ENCODE data around the gene HCFC1R1.

HCFC1R1 gene

DNA sequence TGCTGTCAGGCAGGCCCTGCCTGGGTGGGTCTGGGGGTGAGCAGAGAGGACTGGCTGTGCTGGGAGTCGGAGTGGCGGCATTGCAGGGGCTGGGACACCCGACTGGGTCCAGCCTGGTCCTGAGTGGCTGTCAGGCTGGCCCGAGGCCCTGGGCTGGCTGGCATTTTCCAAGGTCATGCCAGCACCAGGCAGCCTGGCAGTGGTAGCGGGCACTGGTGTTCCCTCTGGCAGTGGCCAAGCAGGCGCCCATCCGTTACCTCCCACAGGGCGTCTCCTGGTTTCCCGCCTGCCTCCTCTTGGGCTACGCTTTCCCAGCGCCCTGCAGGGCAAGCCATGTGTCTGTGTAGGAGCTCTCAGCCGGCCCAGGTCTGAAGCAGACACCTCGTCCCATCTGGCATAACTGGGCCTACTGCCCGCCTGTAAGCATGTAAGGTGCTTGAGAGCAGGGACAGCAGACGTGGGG is 37.8 kb downstream of the HCFC1R1 start:
- TF ChIP-seq SIN3A (IDR thresholded peaks at IDR 0.05; ENCODE audit: borderline replicate concordance, insufficient read depth, low read length) (no peak), POLR2AphosphoS5 (IDR thresholded peaks at IDR 0.05; ENCODE audit: low read depth, low read length) (no peak), FOXP2 (optimal IDR thresholded peaks at IDR 0.05; ENCODE audit: borderline replicate concordance, extremely low read depth, extremely low read length, insufficient read depth) (no peak), TAF1 (IDR thresholded peaks at IDR 0.05; ENCODE audit: borderline replicate concordance, insufficient read depth, low read length) (no peak)
- TF ChIP-seq, protein P1, sequence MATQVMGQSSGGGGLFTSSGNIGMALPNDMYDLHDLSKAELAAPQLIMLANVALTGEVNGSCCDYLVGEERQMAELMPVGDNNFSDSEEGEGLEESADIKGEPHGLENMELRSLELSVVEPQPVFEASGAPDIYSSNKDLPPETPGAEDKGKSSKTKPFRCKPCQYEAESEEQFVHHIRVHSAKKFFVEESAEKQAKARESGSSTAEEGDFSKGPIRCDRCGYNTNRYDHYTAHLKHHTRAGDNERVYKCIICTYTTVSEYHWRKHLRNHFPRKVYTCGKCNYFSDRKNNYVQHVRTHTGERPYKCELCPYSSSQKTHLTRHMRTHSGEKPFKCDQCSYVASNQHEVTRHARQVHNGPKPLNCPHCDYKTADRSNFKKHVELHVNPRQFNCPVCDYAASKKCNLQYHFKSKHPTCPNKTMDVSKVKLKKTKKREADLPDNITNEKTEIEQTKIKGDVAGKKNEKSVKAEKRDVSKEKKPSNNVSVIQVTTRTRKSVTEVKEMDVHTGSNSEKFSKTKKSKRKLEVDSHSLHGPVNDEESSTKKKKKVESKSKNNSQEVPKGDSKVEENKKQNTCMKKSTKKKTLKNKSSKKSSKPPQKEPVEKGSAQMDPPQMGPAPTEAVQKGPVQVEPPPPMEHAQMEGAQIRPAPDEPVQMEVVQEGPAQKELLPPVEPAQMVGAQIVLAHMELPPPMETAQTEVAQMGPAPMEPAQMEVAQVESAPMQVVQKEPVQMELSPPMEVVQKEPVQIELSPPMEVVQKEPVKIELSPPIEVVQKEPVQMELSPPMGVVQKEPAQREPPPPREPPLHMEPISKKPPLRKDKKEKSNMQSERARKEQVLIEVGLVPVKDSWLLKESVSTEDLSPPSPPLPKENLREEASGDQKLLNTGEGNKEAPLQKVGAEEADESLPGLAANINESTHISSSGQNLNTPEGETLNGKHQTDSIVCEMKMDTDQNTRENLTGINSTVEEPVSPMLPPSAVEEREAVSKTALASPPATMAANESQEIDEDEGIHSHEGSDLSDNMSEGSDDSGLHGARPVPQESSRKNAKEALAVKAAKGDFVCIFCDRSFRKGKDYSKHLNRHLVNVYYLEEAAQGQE (IDR thresholded peaks at IDR 0.05; ENCODE audit: insufficient read depth in 1 of 2, low read depth in 2 of 2, low read length in 2 of 2) = no peak

DNA sequence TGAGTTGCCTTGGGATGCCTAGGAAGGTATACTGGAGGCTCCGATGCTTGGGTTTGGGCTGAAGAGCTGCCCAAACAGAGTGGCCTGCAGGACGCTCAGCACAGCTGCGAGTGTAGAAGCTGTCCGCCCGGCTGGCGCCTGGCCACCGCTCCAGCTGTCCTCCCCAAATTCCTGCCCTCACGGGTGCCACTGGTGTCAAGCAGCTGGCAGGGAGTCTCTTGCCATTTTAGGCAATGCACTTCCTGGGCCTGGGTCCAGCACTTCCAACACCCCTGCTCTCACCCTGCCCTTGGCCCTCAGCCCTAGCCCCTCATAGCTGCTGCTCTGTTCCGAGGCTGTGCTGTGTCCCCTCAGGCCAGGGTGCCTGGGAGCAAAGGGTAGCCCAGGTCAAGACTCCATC is 38.3 kb downstream of the HCFC1R1 start:
- TF ChIP-seq SIN3A (IDR thresholded peaks at IDR 0.05; ENCODE audit: borderline replicate concordance, insufficient read depth, low read length) (no peak), POLR2AphosphoS5 (IDR thresholded peaks at IDR 0.05; ENCODE audit: low read depth, low read length) (no peak), TAF1 (IDR thresholded peaks at IDR 0.05; ENCODE audit: borderline replicate concordance, insufficient read depth, low read length) (no peak), FOXP2 (optimal IDR thresholded peaks at IDR 0.05; ENCODE audit: borderline replicate concordance, extremely low read depth, extremely low read length, insufficient read depth) (no peak)
- TF ChIP-seq, protein P1 (IDR thresholded peaks at IDR 0.05; ENCODE audit: insufficient read depth in 1 of 2, low read depth in 2 of 2, low read length in 2 of 2) = no peak

DNA sequence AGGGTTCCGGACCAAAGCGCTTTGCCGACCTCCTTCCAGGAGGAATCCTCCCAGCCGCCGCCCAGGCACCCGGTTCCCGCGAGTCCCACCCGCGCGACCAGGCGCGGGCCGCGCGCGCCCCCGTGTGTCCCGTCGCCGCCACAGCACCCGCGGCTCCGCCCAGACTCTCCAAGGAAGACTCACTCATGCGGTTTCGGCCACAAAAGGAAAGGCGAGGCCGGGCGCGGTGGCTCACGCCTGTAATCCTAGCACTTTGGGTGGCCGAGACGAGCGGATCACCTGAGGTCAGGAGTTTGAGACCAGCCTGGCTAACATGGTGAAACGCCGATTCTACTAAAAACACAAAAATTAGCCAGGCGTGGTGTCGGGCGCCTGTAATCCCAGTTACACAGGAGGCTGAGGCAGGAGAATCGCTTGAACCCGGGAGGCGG is 40.0 kb downstream of the HCFC1R1 start:
- TF ChIP-seq SIN3A (IDR thresholded peaks at IDR 0.05; ENCODE audit: borderline replicate concordance, insufficient read depth, low read length) = no peak
- TF ChIP-seq FOXP2 (optimal IDR thresholded peaks at IDR 0.05; ENCODE audit: borderline replicate concordance, extremely low read depth, extremely low read length, insufficient read depth) = no peak
- TF ChIP-seq, protein P1 (IDR thresholded peaks at IDR 0.05; ENCODE audit: insufficient read depth in 1 of 2, low read depth in 2 of 2, low read length in 2 of 2) = no peak
- TF ChIP-seq TAF1 (IDR thresholded peaks at IDR 0.05; ENCODE audit: borderline replicate concordance, insufficient read depth, low read length) = no peak
- peak; percentile 38; the same call in 1 of the 2 replicates for TF ChIP-seq POLR2AphosphoS5 (IDR thresholded peaks at IDR 0.05; ENCODE audit: low read depth, low read length)

DNA sequence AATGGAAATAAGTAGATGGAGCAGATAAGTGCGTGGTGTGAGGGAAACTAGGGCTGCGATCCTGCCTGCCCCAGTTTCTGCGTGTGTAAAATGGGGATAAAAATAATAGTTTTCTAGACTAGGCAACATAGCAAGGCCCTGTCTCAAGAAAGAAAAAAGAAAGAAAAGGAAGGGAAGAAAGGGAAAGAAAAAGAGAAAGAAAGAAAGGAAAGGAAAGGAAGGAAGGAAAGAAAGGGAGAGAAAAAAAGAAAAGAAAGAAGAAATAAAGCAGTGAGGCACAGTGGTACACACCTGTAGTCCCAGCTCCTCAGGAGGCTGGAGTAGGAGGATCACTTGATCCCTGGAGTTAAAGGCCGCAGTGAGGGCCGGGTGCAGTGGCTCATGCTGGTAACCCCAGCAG is 41.3 kb downstream of the HCFC1R1 start:
- TF ChIP-seq, protein P1 (IDR thresholded peaks at IDR 0.05; ENCODE audit: insufficient read depth in 1 of 2, low read depth in 2 of 2, low read length in 2 of 2) = no peak
- TF ChIP-seq FOXP2 (optimal IDR thresholded peaks at IDR 0.05; ENCODE audit: borderline replicate concordance, extremely low read depth, extremely low read length, insufficient read depth) (no peak), POLR2AphosphoS5 (IDR thresholded peaks at IDR 0.05; ENCODE audit: low read depth, low read length) (no peak), SIN3A (IDR thresholded peaks at IDR 0.05; ENCODE audit: borderline replicate concordance, insufficient read depth, low read length) (no peak), TAF1 (IDR thresholded peaks at IDR 0.05; ENCODE audit: borderline replicate concordance, insufficient read depth, low read length) (no peak)

DNA sequence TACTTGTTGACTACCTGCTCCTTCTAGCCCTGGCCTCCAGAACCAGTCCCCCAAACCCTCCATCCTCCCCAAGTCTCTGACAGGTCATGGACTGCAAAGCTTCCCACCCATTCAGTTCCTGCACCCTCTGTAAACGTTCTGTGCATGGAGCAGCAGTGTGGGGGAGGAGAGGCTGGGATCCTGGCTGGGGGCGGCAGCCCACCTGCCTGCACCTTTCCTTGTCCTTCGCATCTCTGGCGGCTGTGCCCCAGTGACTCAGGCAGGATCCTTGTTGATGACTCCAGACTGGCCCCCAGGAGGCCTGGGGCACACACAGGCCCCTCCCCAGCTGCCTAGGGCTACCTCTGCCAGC is 41.9 kb downstream of the HCFC1R1 start:
- TF ChIP-seq TAF1 (IDR thresholded peaks at IDR 0.05; ENCODE audit: borderline replicate concordance, insufficient read depth, low read length) = no peak
- TF ChIP-seq, protein P1 (IDR thresholded peaks at IDR 0.05; ENCODE audit: insufficient read depth in 1 of 2, low read depth in 2 of 2, low read length in 2 of 2) = no peak
- TF ChIP-seq FOXP2 (optimal IDR thresholded peaks at IDR 0.05; ENCODE audit: borderline replicate concordance, extremely low read depth, extremely low read length, insufficient read depth) = no peak
- no peak for TF ChIP-seq POLR2AphosphoS5 (IDR thresholded peaks at IDR 0.05; ENCODE audit: low read depth, low read length)
- no peak for TF ChIP-seq SIN3A (IDR thresholded peaks at IDR 0.05; ENCODE audit: borderline replicate concordance, insufficient read depth, low read length)
